HepG2 (cell line): ENCODE measurements around the gene BRD8. TPM values are rescaled to one million over a fixed set of nuclear protein-coding genes. Genes with fewer than 3 reads are reported as not detected.

ENCODE experiments used
- ARID5B ChIP-seq: IDR thresholded peaks from 2 replicates; pipeline ENCODE4 v1.4.0; 2020; ENCODE audit warnings: mild to moderate bottlenecking, missing genetic modification reagents
- ATM ChIP-seq: fragments of 450-650 bp; IDR thresholded peaks from 2 replicates; pipeline ENCODE4 v1.7.1; 2017; ENCODE audit warnings: mild to moderate bottlenecking, borderline replicate concordance
- CHD2 ChIP-seq: IDR thresholded peaks from 2 replicates; pipeline ENCODE4 v1.6.1; 2011; ENCODE audit warnings: low read depth, low read length, improper control_type of control experiment
- DNMT3B ChIP-seq: conservative IDR thresholded peaks from 2 replicates; pipeline ENCODE4 v1.6.1; 2016; ENCODE audit warnings: missing biosample characterization, control low read depth
- ELF1 ChIP-seq: sonication (generic); formaldehyde crosslinking; IDR thresholded peaks from 2 replicates; pipeline ENCODE4 v1.4.0; 2020; ENCODE audit warnings: missing genetic modification reagents
- FOXC1 ChIP-seq: sonication (generic); formaldehyde crosslinking; IDR thresholded peaks from 2 replicates; pipeline ENCODE4 v1.8.0; 2022; ENCODE audit warnings: mild to moderate bottlenecking, missing genetic modification reagents, borderline replicate concordance
- HNRNPUL1 ChIP-seq: fragments of 200-400 bp; formaldehyde crosslinking; IDR thresholded peaks from 2 replicates; pipeline ENCODE4 v1.6.1; 2017; ENCODE audit warnings: low read depth, mild to moderate bottlenecking, low read length, moderate library complexity
- JUN ChIP-seq: sonication (generic); formaldehyde crosslinking; IDR thresholded peaks from 2 replicates; pipeline ENCODE4 v1.4.0; 2020; ENCODE audit warnings: mild to moderate bottlenecking, missing genetic modification reagents
- JUND ChIP-seq: sonication (generic); formaldehyde crosslinking; IDR thresholded peaks from 2 replicates; pipeline ENCODE4 v1.8.0; 2022; ENCODE audit warnings: mild to moderate bottlenecking, missing genetic modification reagents
- MAX ChIP-seq: IDR thresholded peaks from 2 replicates; pipeline ENCODE4 v1.6.1; 2012; ENCODE audit warnings: inconsistent platforms
- MTA1 ChIP-seq: sonication (generic); formaldehyde crosslinking; IDR thresholded peaks from 2 replicates; pipeline ENCODE4 v1.4.0; 2020; ENCODE audit warnings: missing genetic modification reagents, mild to moderate bottlenecking, borderline replicate concordance
- MXI1 ChIP-seq: IDR thresholded peaks from 3 replicates; pipeline ENCODE4 v1.6.1; 2012; ENCODE audit warnings: low read depth, low read length, inconsistent platforms, borderline replicate concordance
- NR2F6 ChIP-seq, 2 experiments: IDR thresholded peaks; 2 replicates each; pipeline ENCODE4 v1.6.1; 2016; ENCODE audit warnings: antibody characterized with exemption in 1 of 2, mild to moderate bottlenecking in 1 of 2
- NRL ChIP-seq: sonication (generic); formaldehyde crosslinking; IDR thresholded peaks from 2 replicates; pipeline ENCODE4 v1.5.0; 2020; ENCODE audit warnings: missing genetic modification reagents, mild to moderate bottlenecking, moderate library complexity, borderline replicate concordance
- PAX8 ChIP-seq: sonication (generic); formaldehyde crosslinking; IDR thresholded peaks from 2 replicates; pipeline ENCODE4 v1.8.0; 2022; ENCODE audit warnings: mild to moderate bottlenecking, missing genetic modification reagents, borderline replicate concordance
- PCBP1 ChIP-seq: fragments of 200-400 bp; formaldehyde crosslinking; IDR thresholded peaks from 2 replicates; pipeline ENCODE4 v1.6.1; 2017; ENCODE audit warnings: mild to moderate bottlenecking, low read depth, low read length, borderline replicate concordance
- SATB2 ChIP-seq: sonication (generic); formaldehyde crosslinking; IDR thresholded peaks from 2 replicates; pipeline ENCODE4 v1.5.0; 2020; ENCODE audit warnings: missing genetic modification reagents
- SMAD3 ChIP-seq: sonication (generic); formaldehyde crosslinking; IDR thresholded peaks from 2 replicates; pipeline ENCODE4 v1.4.0; 2020; ENCODE audit warnings: missing genetic modification reagents
- TSC22D2 ChIP-seq: sonication (generic); formaldehyde crosslinking; IDR thresholded peaks from 2 replicates; pipeline ENCODE4 v1.5.1; 2020; ENCODE audit warnings: missing genetic modification reagents, mild to moderate bottlenecking, borderline replicate concordance
- ZFAT ChIP-seq: sonication (generic); formaldehyde crosslinking; conservative IDR thresholded peaks from 2 replicates; pipeline ENCODE4 v1.8.1; 2023; ENCODE audit warnings: missing genetic modification reagents, inconsistent platforms
- ZNF597 ChIP-seq: sonication (generic); formaldehyde crosslinking; IDR thresholded peaks from 2 replicates; pipeline ENCODE4 v1.5.0; 2020; ENCODE audit warnings: missing genetic modification reagents
- polyA plus RNA-seq, 8 experiments: library from polyadenylated mRNA; depleted of rRNA in 3 of 8; stranded (reverse) in 7 of 8; unstranded in 1 of 8; fragments of >200 nt; fragmentation: Illumina TruSeq in 4 of 8; extraction: Trizol in 4 of 8; gene quantifications; 2 replicates each; pipeline versions ENCODE4 v1.2.1 to v1.2.3, GENCODE V29; 2011 to 2016; ENCODE audit warnings: low read depth in 4 of 8, missing spikeins in 1 of 8, mixed read lengths in 1 of 8; ENCODE audit not compliant: insufficient read depth in 1 of 8
- total RNA-seq, 5 experiments: library from RNA; depleted of rRNA; stranded (reverse); fragments of >200 nt; fragmentation: Illumina TruSeq; extraction: Trizol; gene quantifications; 2 replicates each; pipeline ENCODE4 v1.2.3, GENCODE V29; 2016; ENCODE audit warnings: low read depth in 1 of 5
- TF ChIP-seq, protein P1 (sequence below): sonication (generic); formaldehyde crosslinking; IDR thresholded peaks from 2 replicates; pipeline ENCODE4 v1.5.0; 2020; ENCODE audit warnings: mild to moderate bottlenecking, missing genetic modification reagents
- TF ChIP-seq, protein P2 (sequence below): sonication (generic); formaldehyde crosslinking; IDR thresholded peaks from 2 replicates; pipeline ENCODE4 v1.8.1; 2023; ENCODE audit warnings: mild to moderate bottlenecking, missing genetic modification reagents

The BRD8 gene
- total and polyA plus RNA-seq, 2 of the 13 experiments (the other 11 are each of a cell fraction or from before 2014, with no cell fraction given): 62.5 to 71.1 TPM

DNA sequence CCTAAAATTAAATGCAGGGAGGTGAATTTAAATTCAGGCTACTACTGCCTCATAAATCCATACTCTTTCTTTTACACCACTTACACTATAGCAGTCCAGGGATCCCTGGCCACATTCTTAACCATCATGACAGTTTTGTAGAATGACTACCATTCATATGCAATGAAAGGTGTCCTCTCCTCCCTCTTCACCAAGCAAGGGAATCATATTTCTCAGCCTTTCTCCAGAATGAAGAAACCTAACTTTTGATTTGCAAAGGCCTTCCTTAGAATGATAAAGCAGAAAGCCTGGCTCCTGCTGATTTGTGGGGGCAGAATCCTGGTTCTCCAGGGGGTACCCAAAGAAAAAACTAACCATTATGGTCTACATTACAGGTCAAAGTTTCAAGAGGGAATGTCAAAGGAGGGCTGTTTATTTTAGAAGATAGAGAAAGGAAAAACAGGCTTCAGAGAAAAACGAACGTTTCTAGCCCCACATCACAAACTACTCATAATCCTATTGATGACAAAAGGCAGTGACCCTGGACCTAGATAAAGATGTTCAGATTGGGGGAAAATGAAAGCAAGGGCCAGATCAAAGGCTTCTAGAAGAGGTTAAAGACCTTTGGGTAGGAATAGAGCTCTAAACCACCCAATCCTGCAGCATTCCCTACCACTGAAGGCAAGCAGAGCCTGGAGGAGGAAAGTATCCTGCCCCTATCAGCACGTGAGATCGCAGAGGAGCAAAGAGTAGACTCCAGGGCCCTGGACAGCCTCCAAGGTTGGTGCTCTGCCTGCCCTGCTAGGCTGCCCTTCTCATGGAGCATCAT is 83.1 kb downstream of the BRD8 start (continued):
- peak; percentile 75 for TF ChIP-seq ARID5B (CRISPR knock-in tag)
- peak; percentile 92 for TF ChIP-seq NR2F6 (IDR thresholded peaks at IDR 0.05)
- TF ChIP-seq NR2F6 (CRISPR knock-in tag; IDR thresholded peaks at IDR 0.05): peak; percentile 74
- no peak for TF ChIP-seq TSC22D2
- TF ChIP-seq NRL (CRISPR knock-in tag): no peak
- no peak for TF ChIP-seq SMAD3 (CRISPR knock-in tag)
- TF ChIP-seq ZNF597 (CRISPR knock-in tag): no peak
- TF ChIP-seq MXI1: no peak
- peak; percentile 60; the same call in 1 of the 2 replicates for TF ChIP-seq MTA1 (CRISPR knock-in tag)
- TF ChIP-seq PAX8 (CRISPR knock-in tag): no peak
- TF ChIP-seq MAX: no peak
- TF ChIP-seq DNMT3B (CRISPR knock-in tag): no peak
- no peak for TF ChIP-seq CHD2
- TF ChIP-seq SATB2 (CRISPR knock-in tag): no peak
- no peak for TF ChIP-seq JUN (CRISPR knock-in tag)
- TF ChIP-seq, protein P1, sequence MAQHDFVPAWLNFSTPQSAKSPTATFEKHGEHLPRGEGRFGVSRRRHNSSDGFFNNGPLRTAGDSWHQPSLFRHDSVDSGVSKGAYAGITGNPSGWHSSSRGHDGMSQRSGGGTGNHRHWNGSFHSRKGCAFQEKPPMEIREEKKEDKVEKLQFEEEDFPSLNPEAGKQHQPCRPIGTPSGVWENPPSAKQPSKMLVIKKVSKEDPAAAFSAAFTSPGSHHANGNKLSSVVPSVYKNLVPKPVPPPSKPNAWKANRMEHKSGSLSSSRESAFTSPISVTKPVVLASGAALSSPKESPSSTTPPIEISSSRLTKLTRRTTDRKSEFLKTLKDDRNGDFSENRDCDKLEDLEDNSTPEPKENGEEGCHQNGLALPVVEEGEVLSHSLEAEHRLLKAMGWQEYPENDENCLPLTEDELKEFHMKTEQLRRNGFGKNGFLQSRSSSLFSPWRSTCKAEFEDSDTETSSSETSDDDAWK (CRISPR knock-in tag): no peak
- TF ChIP-seq HNRNPUL1: no peak
- TF ChIP-seq JUND (CRISPR knock-in tag): no peak
- no peak for TF ChIP-seq PCBP1
- TF ChIP-seq ATM: no peak
- no peak for TF ChIP-seq FOXC1
- no peak for TF ChIP-seq ZFAT (CRISPR knock-in tag)
- TF ChIP-seq ELF1 (CRISPR knock-in tag): no peak
- TF ChIP-seq, protein P2, sequence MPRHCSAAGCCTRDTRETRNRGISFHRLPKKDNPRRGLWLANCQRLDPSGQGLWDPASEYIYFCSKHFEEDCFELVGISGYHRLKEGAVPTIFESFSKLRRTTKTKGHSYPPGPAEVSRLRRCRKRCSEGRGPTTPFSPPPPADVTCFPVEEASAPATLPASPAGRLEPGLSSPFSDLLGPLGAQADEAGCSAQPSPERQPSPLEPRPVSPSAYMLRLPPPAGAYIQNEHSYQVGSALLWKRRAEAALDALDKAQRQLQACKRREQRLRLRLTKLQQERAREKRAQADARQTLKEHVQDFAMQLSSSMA (CRISPR knock-in tag): no peak
